GM12878 (cell line): Measurements from ENCODE around the gene ZNF717.

ENCODE experiments used
- BCLAF1 ChIP-seq: fragments of 450-650 bp; IDR thresholded peaks from 2 replicates; pipeline ENCODE4 v1.6.1; 2017; ENCODE audit warnings: antibody characterized with exemption, mild to moderate bottlenecking, moderate library complexity
- BHLHE40 ChIP-seq, 2 experiments: fragments of 450-650 bp in 1 of 2; IDR thresholded peaks; 2 replicates each; pipeline ENCODE4 v1.6.1; 2011 to 2017; ENCODE audit warnings: low read depth in 2 of 2, borderline replicate concordance in 1 of 2, improper control_type of control experiment in 1 of 2, low read length in 1 of 2, mild to moderate bottlenecking in 1 of 2
- TAF1 ChIP-seq: IDR thresholded peaks from 2 replicates; pipeline ENCODE4 v1.6.1; 2011; ENCODE audit warnings: mild to moderate bottlenecking, low read depth, low read length, borderline replicate concordance

GRCh38 chr3:75782506-75782905 lies 2.8 kb downstream of the ZNF717 start:
- no peak for TF ChIP-seq TAF1
- no peak for TF ChIP-seq BHLHE40 (IDR thresholded peaks at IDR 0.05; ENCODE audit: borderline replicate concordance in 1 of 2, low read depth in 2 of 2, low read length in 1 of 2)
- no peak for TF ChIP-seq BCLAF1
